ENCODE data around the gene SLC4A1. TPM values are rescaled to one million over a fixed set of nuclear protein-coding genes. Genes with fewer than 3 reads are reported as not detected.

SLC4A1 gene
- total and polyA plus RNA-seq, 2 of the 13 experiments (the other 11 are each of a cell fraction or from before 2014, with no cell fraction given), result not detected

GRCh38 chr17:44218344-44219107 lies 49.4 kb downstream of the SLC4A1 start:
- in situ Hi-C loops (cut with HindIII; ENCODE audit: extremely low pct_ligation_motif_present, low pct_unique_long_range_greater_than_20kb) (no loop called here), intact Hi-C loops (cut with micrococcal nuclease; ENCODE audit: unreplicated experiment) (loop anchor here (2.0 kb wide), 2 partner anchors 16 to 106 kb away; partner anchors contain the start of gene SLC25A39)
- FAIRE-seq (no peak), DNase-seq (ENCODE audit: low spot score) (peak; percentile 89), ATAC-seq (peak; percentile 50)
- Histone ChIP-seq H3K36me3 (replicated peaks in 1 of 2; ENCODE audit: control insufficient read depth in 1 of 2, insufficient read depth in 2 of 2, low read length in 2 of 2) (peaks cover 22 to 35% of the 10 kb centered on the region in 2 experiments), H4K20me1 (ENCODE audit: insufficient read depth, low read length) (no peaks in the 10 kb centered on the region; the same call in 1 of the 2 replicates), H3K9me3 (ENCODE audit: low read length) (no peaks in the 10 kb centered on the region), H3K79me2 (ENCODE audit: insufficient read depth, low read length) (peaks cover 28% of the 10 kb centered on the region), H3K4me1 (ENCODE audit: insufficient read depth, low read length) (peaks cover 30% of the 10 kb centered on the region), H3K4me3 (replicated peaks in 1 of 3; ENCODE audit: insufficient read depth in 1 of 3, low read depth in 2 of 3, low read length in 3 of 3) (peak overlapping the region; percentile 88 to 99 (median 98)), H3K4me2 (ENCODE audit: low read depth, low read length) (peak overlapping the region; percentile 97), H2AFZ (ENCODE audit: low read length) (no peak overlapping the region), H3K27me3 (ENCODE audit: control insufficient read depth in 1 of 2, insufficient read depth in 2 of 2, low read length in 2 of 2) (no peaks in the 10 kb centered on the region; a peak in 1 of 5 replicates), H3K27ac (ENCODE audit: extremely low read length, insufficient read depth, low read length) (peak overlapping the region; percentile 89), H3K9ac (ENCODE audit: insufficient read depth, low read depth, low read length) (peak overlapping the region; percentile 94)
- whole genome bisulfite sequencing (ENCODE audit: low lambda C conversion rate), result 2% methylated on average over 20 of the region's 89 CpGs
- CTCF ChIA-PET (ENCODE audit: low intra/inter-chr PET ratio, low total read pairs), result interaction anchor here (2.3 kb wide), 1 partner anchor 15 kb away, joined by 13 read pairs; no protein-coding TSS in a partner anchor
- POLR2A ChIA-PET, result interaction anchor here (0.7 to 1.4 kb wide), 10 partner anchors 12 to 127 kb away, joined by 3 to 10 read pairs (median 5); partner anchors contain the start of genes ATXN7L3, GRN and TMUB2
- BruUV-seq (replicated peaks), result no TSS peak
- TF ChIP-seq ZBTB7B (CRISPR knock-in tag; IDR thresholded peaks at IDR 0.05) (peak; percentile 88), FOXJ3 (CRISPR knock-in tag; IDR thresholded peaks at IDR 0.05; ENCODE audit: borderline replicate concordance) (no peak), IKZF5 (CRISPR knock-in tag; IDR thresholded peaks at IDR 0.05) (peak; percentile 56), MTERF4 (CRISPR knock-in tag; IDR thresholded peaks at IDR 0.05) (no peak), CC2D1A (CRISPR knock-in tag; IDR thresholded peaks at IDR 0.05) (0 out of 2 replicates have a peak, but pooled peaks have one; percentile 58), TFDP2 (CRISPR knock-in tag; IDR thresholded peaks at IDR 0.05) (peak; percentile 66), GATAD2A (CRISPR knock-in tag; IDR thresholded peaks at IDR 0.05) (peak; percentile 42; the same call in 1 of the 2 replicates), ZBTB38 (CRISPR knock-in tag; IDR thresholded peaks at IDR 0.05) (peak; percentile 67), GABPB1 (CRISPR knock-in tag; IDR thresholded peaks at IDR 0.05) (peak; percentile 73), ZBTB42 (CRISPR knock-in tag; IDR thresholded peaks at IDR 0.05) (0 out of 2 replicates have a peak, but pooled peaks have one; percentile 24), SP1 (IDR thresholded peaks at IDR 0.05) (no peak), SP1 (CRISPR knock-in tag; IDR thresholded peaks at IDR 0.05) (peak; percentile 65), TIGD3 (CRISPR knock-in tag; IDR thresholded peaks at IDR 0.05; ENCODE audit: borderline replicate concordance) (no peak), DNMT1 (CRISPR knock-in tag; IDR thresholded peaks at IDR 0.05) (0 out of 2 replicates have a peak, but pooled peaks have one; percentile 63), BCL6 (CRISPR knock-in tag; IDR thresholded peaks at IDR 0.05) (no peak), ZNF549 (CRISPR knock-in tag; IDR thresholded peaks at IDR 0.05) (no peak), PCBP1 (IDR thresholded peaks at IDR 0.05; ENCODE audit: borderline replicate concordance, low read depth, low read length) (no peak), HMGA1 (CRISPR knock-in tag; conservative IDR thresholded peaks at IDR 0.05) (no peak)
